ENCODE results near the gene VWA1. TPM values are rescaled to one million over a fixed set of nuclear protein-coding genes. Genes with fewer than 3 reads are reported as not detected.

VWA1 gene
- polyA plus RNA-seq, 1 of the 3 experiments (the other 2 are of a cell fraction): 7.4 TPM

DNA sequence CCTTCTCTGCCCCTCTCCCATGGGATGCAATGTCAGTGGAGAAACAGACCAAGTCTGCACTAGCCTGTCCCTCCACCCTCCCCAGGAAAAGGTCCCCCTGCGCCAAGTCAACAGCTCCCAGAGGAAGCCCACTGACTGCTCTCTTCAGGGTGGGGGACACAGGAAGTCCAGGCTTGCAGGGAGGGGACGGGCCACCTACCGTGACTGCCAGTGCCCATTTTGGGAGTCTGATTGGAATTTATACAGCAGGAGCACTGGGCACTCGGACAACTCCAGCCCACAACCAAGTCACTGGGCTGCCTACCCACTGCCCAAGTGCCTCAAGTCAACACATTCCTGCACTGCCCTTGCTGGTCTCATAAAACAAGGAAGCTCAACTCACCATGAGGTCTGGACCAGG lies 42.5 kb upstream of the VWA1 start:
- Histone ChIP-seq H3K9me2 (no peaks in the 10 kb centered on the region), H3K36me3 (replicated peaks in 1 of 2; ENCODE audit: control insufficient read depth in 1 of 2, insufficient read depth in 2 of 2, low read length in 1 of 2) (peaks cover 54 to 64% of the 10 kb centered on the region in 2 experiments)
- 86% methylated on average over 4 of the region's 4 CpGs for WGBS (ENCODE audit: low lambda C conversion rate)

DNA sequence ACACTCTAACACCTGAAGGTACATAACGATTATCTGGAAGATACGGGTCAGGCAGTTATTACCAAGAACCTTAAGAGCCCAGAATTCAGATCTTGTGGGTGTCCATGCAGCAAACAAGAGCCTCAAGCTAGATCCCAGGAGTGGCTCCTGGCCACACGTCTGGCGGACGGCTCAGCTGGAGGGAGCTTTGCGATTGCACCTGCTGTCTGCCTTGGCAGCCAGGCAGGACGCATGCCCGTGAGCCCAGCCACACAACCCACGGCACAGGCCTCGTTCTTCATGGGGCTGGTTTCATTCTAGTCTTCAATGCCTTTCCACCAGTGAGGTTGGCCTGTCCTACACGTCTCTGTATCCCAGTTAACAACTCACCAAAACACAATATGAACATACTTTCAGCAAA lies 42.1 kb upstream of the VWA1 start:
- no peak for DNase-seq
- peaks cover 73% of the 10 kb centered on the region for H3K79me2 ChIP-seq (ENCODE audit: insufficient read depth)
- POLR2A ChIA-PET: no interaction called here
- H3K4me2 ChIP-seq: no peak overlapping the region
- H3K9ac ChIP-seq: no peak overlapping the region
- 97% methylated on average over 10 of the region's 11 CpGs for WGBS (ENCODE audit: low lambda C conversion rate)
- H3F3A ChIP-seq (replicated peaks; ENCODE audit: insufficient read depth): no peaks in the 10 kb centered on the region
- H2AFZ ChIP-seq (ENCODE audit: low read depth): no peak overlapping the region
- 0 out of 2 replicates have a peak, but pooled peaks cover 4% of the 10 kb centered on the region for H4K20me1 ChIP-seq (ENCODE audit: insufficient read depth)
- peaks cover 6 to 7% of the 10 kb centered on the region in 2 experiments; a peak in 1 of 4 replicates for H3K4me1 ChIP-seq (ENCODE audit: control insufficient read depth in 1 of 2, insufficient read depth in 2 of 2, low read depth in 1 of 2, low read length in 1 of 2)
- no peaks in the 10 kb centered on the region for H3K9me3 ChIP-seq
- TF ChIP-seq NRF1 (IDR thresholded peaks at IDR 0.05; ENCODE audit: low read depth, low read length) (no peak), CHD2 (IDR thresholded peaks at IDR 0.05; ENCODE audit: low read length, partially characterized antibody) (no peak), YY1 (IDR thresholded peaks at IDR 0.05; ENCODE audit: low read depth) (no peak), POLR2AphosphoS5 (IDR thresholded peaks at IDR 0.05; ENCODE audit: low read depth, low read length) (no peak), MEF2A (IDR thresholded peaks at IDR 0.05; ENCODE audit: borderline replicate concordance, low read depth) (no peak), RAD21 (IDR thresholded peaks at IDR 0.05; ENCODE audit: low read length) (no peak)
- TF ChIP-seq, protein P1, sequence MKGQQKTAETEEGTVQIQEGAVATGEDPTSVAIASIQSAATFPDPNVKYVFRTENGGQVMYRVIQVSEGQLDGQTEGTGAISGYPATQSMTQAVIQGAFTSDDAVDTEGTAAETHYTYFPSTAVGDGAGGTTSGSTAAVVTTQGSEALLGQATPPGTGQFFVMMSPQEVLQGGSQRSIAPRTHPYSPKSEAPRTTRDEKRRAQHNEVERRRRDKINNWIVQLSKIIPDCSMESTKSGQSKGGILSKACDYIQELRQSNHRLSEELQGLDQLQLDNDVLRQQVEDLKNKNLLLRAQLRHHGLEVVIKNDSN (IDR thresholded peaks at IDR 0.05; ENCODE audit: borderline replicate concordance, low read depth): no peak
- TF ChIP-seq, protein P2, sequence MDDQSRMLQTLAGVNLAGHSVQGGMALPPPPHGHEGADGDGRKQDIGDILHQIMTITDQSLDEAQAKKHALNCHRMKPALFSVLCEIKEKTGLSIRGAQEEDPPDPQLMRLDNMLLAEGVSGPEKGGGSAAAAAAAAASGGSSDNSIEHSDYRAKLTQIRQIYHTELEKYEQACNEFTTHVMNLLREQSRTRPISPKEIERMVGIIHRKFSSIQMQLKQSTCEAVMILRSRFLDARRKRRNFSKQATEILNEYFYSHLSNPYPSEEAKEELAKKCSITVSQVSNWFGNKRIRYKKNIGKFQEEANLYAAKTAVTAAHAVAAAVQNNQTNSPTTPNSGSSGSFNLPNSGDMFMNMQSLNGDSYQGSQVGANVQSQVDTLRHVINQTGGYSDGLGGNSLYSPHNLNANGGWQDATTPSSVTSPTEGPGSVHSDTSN (IDR thresholded peaks at IDR 0.05): no peak
- TF ChIP-seq, protein P3, sequence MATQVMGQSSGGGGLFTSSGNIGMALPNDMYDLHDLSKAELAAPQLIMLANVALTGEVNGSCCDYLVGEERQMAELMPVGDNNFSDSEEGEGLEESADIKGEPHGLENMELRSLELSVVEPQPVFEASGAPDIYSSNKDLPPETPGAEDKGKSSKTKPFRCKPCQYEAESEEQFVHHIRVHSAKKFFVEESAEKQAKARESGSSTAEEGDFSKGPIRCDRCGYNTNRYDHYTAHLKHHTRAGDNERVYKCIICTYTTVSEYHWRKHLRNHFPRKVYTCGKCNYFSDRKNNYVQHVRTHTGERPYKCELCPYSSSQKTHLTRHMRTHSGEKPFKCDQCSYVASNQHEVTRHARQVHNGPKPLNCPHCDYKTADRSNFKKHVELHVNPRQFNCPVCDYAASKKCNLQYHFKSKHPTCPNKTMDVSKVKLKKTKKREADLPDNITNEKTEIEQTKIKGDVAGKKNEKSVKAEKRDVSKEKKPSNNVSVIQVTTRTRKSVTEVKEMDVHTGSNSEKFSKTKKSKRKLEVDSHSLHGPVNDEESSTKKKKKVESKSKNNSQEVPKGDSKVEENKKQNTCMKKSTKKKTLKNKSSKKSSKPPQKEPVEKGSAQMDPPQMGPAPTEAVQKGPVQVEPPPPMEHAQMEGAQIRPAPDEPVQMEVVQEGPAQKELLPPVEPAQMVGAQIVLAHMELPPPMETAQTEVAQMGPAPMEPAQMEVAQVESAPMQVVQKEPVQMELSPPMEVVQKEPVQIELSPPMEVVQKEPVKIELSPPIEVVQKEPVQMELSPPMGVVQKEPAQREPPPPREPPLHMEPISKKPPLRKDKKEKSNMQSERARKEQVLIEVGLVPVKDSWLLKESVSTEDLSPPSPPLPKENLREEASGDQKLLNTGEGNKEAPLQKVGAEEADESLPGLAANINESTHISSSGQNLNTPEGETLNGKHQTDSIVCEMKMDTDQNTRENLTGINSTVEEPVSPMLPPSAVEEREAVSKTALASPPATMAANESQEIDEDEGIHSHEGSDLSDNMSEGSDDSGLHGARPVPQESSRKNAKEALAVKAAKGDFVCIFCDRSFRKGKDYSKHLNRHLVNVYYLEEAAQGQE (IDR thresholded peaks at IDR 0.05; ENCODE audit: low read depth, low read length): no peak
- no peaks in the 10 kb centered on the region for H3K27me3 ChIP-seq (ENCODE audit: insufficient read depth)
- CTCF ChIA-PET: interaction anchor here (1.5 kb wide), 1 partner anchor 16 kb away, joined by 3 read pairs; no protein-coding TSS in a partner anchor
- peaks cover 55 to 62% of the 10 kb centered on the region in 2 experiments for H3K36me3 ChIP-seq (replicated peaks in 1 of 2; ENCODE audit: control insufficient read depth in 1 of 2, insufficient read depth in 2 of 2, low read length in 1 of 2)
- no peaks in the 10 kb centered on the region for H3K9me2 ChIP-seq
- no peak overlapping the region for H3K27ac ChIP-seq (ENCODE audit: low read depth in 2 of 2, low read length in 1 of 2)
- H3K4me3 ChIP-seq (ENCODE audit: low read depth in 2 of 2, low read length in 1 of 2): no peak overlapping the region

More for the DNA sequence above, 42.5 kb upstream of the VWA1 start:
- Histone ChIP-seq H3K79me2 (ENCODE audit: insufficient read depth) (peaks cover 69% of the 10 kb centered on the region), H3K4me3 (ENCODE audit: low read depth in 2 of 2, low read length in 1 of 2) (no peak overlapping the region), H3K4me2 (no peak overlapping the region), H3K9ac (no peak overlapping the region), H3K9me3 (no peaks in the 10 kb centered on the region), H2AFZ (ENCODE audit: low read depth) (no peak overlapping the region), H3K27me3 (ENCODE audit: insufficient read depth) (no peaks in the 10 kb centered on the region), H3K4me1 (ENCODE audit: control insufficient read depth in 1 of 2, insufficient read depth in 2 of 2, low read depth in 1 of 2, low read length in 1 of 2) (peaks cover 4 to 6% of the 10 kb centered on the region in 2 experiments; a peak in 1 of 4 replicates), H3F3A (replicated peaks; ENCODE audit: insufficient read depth) (no peaks in the 10 kb centered on the region), H3K27ac (ENCODE audit: low read depth in 2 of 2, low read length in 1 of 2) (no peak overlapping the region), H4K20me1 (ENCODE audit: insufficient read depth) (0 out of 2 replicates have a peak, but pooled peaks cover 4% of the 10 kb centered on the region)
- TF ChIP-seq, protein P4, sequence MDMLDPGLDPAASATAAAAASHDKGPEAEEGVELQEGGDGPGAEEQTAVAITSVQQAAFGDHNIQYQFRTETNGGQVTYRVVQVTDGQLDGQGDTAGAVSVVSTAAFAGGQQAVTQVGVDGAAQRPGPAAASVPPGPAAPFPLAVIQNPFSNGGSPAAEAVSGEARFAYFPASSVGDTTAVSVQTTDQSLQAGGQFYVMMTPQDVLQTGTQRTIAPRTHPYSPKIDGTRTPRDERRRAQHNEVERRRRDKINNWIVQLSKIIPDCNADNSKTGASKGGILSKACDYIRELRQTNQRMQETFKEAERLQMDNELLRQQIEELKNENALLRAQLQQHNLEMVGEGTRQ (IDR thresholded peaks at IDR 0.05; ENCODE audit: borderline replicate concordance, low read depth, low read length): no peak
- TF ChIP-seq MEF2A (IDR thresholded peaks at IDR 0.05; ENCODE audit: borderline replicate concordance, low read depth): no peak
- no peak for TF ChIP-seq JUND (IDR thresholded peaks at IDR 0.05)
- TF ChIP-seq, protein P5, sequence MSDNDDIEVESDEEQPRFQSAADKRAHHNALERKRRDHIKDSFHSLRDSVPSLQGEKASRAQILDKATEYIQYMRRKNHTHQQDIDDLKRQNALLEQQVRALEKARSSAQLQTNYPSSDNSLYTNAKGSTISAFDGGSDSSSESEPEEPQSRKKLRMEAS (IDR thresholded peaks at IDR 0.05; ENCODE audit: low read depth): no peak
- peak; percentile 6 for DNase-seq
- CTCF ChIA-PET: interaction anchor here (1.5 kb wide), 1 partner anchor 15 kb away, joined by 3 read pairs; no protein-coding TSS in a partner anchor
- POLR2A ChIA-PET: no interaction called here
